Fibroblast of villous mesenchyme (primary cell): ENCODE data around the gene MEIKIN. TPM values are rescaled to one million over a fixed set of nuclear protein-coding genes. Genes with fewer than 3 reads are reported as not detected.

Experiments used
- DNase-seq: peaks from one replicate; pipeline ENCODE4 v3.0.0-alpha.2; 2010; ENCODE audit warnings: low read depth
- H3K4me3 ChIP-seq: 2 replicates; pipeline ENCODE4 v1.5.1; 2011; ENCODE audit warnings: low read depth, mild to moderate bottlenecking, low read length
- CTCF ChIP-seq: IDR thresholded peaks from 2 replicates; pipeline ENCODE4 v1.5.1; 2012; ENCODE audit warnings: low read depth, mild to moderate bottlenecking, low read length; ENCODE audit not compliant: insufficient read depth
- total RNA-seq: library from RNA; depleted of rRNA; stranded (reverse); fragments of >200 nt; gene quantifications from 2 replicates; pipeline ENCODE4 v1.2.3, GENCODE V29; 2012

Gene MEIKIN
- total RNA-seq, 1 donor, result not detected

GRCh38 chr5:131974622-131974955 lies 29.1 kb upstream of the MEIKIN start:
- DNase-seq, result no peak
- no peak for TF ChIP-seq CTCF
- no peak overlapping the region for H3K4me3 ChIP-seq

- no peak overlapping the region for H3K4me3 ChIP-seq
- no peak for DNase-seq
- TF ChIP-seq CTCF, result no peak
Observed at GRCh38 chr5:131974016-131974415, 28.6 kb upstream of the MEIKIN start.

- no peak overlapping the region for H3K4me3 ChIP-seq
- no peak for DNase-seq
- no peak for TF ChIP-seq CTCF
Observed at GRCh38 chr5:131973089-131973712, 27.7 kb upstream of the MEIKIN start.

- peak; percentile 3 for DNase-seq
- H3K4me3 ChIP-seq, result no peak overlapping the region
- no peak for TF ChIP-seq CTCF
Observed at GRCh38 chr5:131968396-131968954, 23.0 kb upstream of the MEIKIN start.

GRCh38 chr5:131966551-131966950 lies 21.1 kb upstream of the MEIKIN start:
- no peak overlapping the region for H3K4me3 ChIP-seq
- no peak for TF ChIP-seq CTCF
- DNase-seq, result no peak

- no peak overlapping the region for H3K4me3 ChIP-seq
- no peak for DNase-seq
- no peak for TF ChIP-seq CTCF
Observed at GRCh38 chr5:131965826-131966415, 20.5 kb upstream of the MEIKIN start.
